HG03378 (cell line): ENCODE results near the gene VIL1.

ENCODE experiments used
- ATAC-seq: cut with Tn5 transposase; IDR thresholded peaks from one replicate; pipeline ENCODE4 v1.9.1; 2021; ENCODE audit warnings: mild to moderate bottlenecking, moderate library complexity; ENCODE audit not compliant: unreplicated experiment

VIL1 gene

DNA sequence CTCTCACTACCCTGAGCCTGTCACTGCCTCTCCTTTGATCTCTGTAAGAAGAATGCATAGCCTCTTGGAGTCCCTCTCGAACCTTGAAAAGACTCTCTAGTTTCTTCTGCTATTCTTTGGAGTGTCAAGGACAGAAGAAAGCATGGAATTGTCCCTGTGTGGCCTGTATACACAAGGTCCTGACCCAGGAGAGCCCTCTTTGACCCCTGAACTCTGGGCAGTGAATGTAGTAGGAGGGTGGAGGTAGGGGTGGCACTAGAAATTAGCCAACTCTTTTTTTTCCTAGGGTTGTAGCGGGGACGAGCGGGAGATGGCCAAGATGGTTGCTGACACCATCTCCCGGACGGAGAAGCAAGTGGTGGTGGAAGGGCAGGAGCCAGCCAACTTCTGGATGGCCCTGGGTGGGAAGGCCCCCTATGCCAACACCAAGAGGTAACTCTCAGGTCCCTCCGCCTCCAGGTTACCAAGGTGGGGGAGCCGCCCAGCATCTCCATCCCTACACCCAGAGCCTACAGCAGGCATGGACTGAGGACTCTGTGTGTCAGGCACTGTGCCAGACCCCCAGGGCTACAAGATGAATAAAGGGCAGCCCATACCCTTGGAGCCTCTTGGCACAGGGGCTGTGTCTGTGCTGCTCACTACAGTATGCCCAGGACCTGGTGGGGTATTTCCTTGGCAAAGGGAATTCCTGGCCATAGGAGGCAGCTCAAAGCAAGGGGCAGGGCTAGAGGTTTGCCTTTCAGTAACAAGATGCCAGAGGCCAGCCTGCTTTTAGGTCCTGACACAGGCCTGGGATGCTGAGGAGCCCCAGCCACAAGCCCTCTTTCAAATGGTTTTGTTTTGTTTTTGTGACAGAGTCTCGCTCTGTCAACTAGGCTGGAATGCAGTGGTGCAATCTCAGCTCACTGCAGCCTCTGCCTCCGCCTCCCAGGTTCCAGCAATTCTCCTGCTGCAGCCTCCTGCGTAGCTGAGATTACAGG, 16.4 kb downstream of the VIL1 start:
- no peak for ATAC-seq

DNA sequence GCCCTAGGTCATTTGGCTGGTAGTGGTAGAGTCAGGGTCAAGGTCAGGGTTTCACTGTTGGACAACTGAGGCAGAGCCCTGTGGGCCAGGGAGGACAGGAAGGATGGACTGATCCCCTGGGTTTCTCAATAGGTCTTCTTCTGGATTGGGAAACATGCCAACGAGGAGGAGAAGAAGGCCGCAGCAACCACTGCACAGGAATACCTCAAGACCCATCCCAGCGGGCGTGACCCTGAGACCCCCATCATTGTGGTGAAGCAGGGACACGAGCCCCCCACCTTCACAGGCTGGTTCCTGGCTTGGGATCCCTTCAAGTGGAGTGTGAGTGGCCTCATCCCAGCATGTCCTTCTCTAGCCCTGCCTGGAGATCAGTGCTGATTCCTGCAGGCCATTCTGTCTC, 18.1 kb downstream of the VIL1 start:
- ATAC-seq = no peak

GRCh38 chr2:218437969-218438368, 19.0 kb downstream of the VIL1 start:
- no peak for ATAC-seq

- no peak for ATAC-seq
These were observed 19.7 kb downstream of the VIL1 start for GRCh38 chr2:218438596-218438995.

DNA sequence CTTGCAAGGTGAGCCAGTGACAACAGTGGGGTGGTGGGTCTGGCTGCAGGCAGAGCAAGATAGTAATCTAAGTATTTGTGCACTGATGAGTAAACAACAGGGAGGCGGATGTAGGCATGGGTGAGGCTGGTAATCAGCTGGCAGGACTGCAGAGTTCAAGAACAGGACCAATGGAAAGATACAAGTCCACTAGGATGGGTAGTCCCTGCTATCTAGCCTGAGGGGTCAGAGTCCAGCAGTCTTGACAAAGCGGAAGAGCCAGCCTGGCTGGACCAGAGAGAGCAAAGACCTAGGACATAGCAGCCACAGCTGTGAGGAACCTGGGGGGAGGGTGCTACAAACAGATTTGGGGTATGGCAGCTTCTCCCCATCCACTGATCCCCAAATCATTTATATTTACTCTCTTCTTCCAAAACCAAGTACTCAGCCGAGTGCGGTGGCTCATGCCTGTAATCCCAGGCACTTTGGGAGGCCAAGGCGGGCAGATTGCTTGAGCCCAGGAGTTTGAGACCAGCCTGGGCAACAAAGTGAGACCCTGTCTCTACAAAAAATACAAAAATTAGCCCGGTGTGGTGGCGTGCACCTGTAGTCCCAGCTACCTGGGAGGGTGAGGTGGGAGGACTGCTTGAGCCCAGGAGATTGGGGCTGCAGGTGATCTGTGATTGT, 25.9 kb downstream of the VIL1 start:
- no peak for ATAC-seq

DNA sequence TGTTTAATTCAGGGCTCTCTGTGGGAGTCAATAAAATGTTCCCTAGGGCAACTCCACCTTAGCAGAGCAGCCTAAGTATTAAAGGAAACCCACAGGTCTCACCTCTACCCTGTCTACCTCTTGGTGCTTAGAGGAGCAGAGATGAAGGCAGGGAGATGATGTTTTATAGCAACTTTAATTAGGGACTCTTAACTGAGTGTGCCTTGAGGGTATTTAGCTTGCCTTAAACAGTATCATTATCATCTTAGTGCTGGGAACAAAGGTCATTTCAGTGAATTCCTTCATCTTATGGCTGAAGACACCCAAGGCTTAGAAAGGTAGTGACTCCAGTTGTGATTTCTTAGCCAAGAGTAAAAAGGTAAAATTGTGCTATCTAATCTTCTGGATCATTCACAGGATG, 26.7 kb downstream of the VIL1 start:
- no peak for ATAC-seq

GRCh38 chr2:218446547-218446946, 27.6 kb downstream of the VIL1 start:
- no peak for ATAC-seq

- ATAC-seq = no peak
These were observed 28.1 kb downstream of the VIL1 start for GRCh38 chr2:218447072-218447471.

DNA sequence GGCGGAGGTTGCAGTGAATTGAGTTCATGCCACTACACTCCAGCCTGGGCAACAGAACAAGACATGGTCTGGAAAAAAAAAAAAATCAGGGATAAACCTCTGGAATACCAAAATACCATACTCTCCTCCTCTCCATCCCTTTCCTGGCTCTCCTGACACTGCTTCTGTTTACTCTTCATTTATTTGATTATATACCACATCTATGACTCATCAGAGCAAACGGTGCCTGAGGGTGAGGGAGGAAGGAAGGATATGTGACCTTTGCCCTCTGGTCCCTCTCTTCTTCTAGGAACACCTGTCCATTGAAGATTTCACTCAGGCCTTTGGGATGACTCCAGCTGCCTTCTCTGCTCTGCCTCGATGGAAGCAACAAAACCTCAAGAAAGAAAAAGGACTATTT, 30.0 kb downstream of the VIL1 start:
- no peak for ATAC-seq

GRCh38 chr2:218452079-218452478, 33.2 kb downstream of the VIL1 start:
- no peak for ATAC-seq

- ATAC-seq = no peak
These were observed 37.9 kb downstream of the VIL1 start for GRCh38 chr2:218456849-218457248.

DNA sequence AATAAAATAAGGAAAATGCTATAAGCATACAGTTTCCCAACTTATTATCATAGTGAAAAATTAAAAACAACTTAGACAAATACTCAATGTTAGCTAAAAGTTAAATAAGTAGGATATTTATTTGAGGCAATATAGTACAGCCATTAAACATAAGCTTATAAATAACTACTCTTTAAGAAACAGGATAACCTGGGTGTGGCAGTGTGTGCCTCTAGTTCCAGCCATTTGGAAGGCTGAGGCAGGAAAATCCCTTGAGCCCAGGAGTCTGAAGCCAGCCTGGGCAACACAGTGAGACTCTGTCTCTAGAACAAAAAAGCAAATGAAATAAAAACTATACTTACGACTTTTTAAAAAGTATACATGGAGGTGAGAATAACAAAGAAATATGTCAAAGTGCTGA, 39.7 kb downstream of the VIL1 start:
- no peak for ATAC-seq

GRCh38 chr2:218465987-218466633, 47.2 kb downstream of the VIL1 start:
- ATAC-seq = no peak

DNA sequence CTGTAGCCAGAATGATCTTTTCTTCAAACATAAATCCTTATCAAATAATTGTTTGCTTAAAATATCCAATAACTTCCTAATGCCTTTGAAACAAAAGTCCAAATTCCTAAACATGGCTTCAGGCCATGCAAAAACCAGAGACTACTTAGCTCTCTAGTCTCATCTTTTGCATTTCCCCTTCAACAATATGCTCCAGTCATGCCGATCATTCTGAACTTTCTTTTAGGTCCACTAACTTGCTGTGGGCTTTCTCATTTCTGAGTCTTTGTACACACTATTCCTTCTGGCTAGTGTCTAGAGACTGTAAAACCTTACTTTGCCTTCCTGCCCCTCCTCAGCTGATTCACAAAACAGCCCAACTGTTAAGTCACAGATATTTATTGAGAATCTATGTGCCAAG, 51.5 kb downstream of the VIL1 start:
- no peak for ATAC-seq

- ATAC-seq = no peak
These were observed 52.1 kb downstream of the VIL1 start for GRCh38 chr2:218471036-218471435.

DNA sequence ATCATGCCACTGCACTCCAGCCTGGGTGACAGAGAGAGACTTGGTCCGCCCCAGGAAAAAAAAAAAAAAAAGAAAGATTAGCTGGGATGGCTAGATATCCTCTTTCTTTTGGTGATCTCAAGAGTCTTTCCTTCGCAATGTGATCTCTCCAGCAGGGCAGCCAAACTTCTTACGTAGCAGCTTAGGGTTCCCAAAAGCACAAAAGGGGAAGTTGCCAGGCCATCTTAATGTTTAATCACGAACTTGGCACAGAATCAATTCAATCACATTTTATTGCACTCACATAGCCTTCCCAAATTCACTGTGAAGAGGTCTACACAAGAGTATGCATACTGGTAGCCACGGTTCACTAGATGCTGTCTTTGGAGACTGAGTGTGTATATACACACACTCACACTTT, 53.1 kb downstream of the VIL1 start:
- ATAC-seq = no peak

GRCh38 chr2:218472988-218473387, 54.1 kb downstream of the VIL1 start:
- no peak for ATAC-seq

- ATAC-seq = no peak
These were observed 55.6 kb downstream of the VIL1 start for GRCh38 chr2:218474527-218474926.

DNA sequence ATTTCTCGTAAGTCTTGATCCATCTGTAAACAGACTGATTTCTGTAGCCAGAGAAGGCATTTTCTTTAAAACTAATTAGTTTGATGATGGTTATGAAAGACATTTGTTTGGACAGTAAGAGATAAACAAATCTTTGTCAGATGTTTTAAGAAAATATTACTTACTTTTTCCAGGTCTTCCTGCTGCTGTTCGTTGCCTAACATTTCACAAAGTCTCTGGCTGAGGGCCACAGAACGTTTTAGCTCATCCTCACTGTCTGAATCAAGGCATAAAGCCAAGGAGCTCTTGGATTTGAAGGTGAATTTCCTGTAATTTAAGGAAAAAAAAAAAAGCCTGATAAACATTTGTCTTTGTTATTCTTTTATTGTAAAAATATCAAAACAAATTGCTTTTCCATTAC, 57.8 kb downstream of the VIL1 start:
- no peak for ATAC-seq

GRCh38 chr2:218477247-218477646, 58.3 kb downstream of the VIL1 start:
- ATAC-seq = no peak

- ATAC-seq = no peak
These were observed 59.6 kb downstream of the VIL1 start for GRCh38 chr2:218478544-218478943.

DNA sequence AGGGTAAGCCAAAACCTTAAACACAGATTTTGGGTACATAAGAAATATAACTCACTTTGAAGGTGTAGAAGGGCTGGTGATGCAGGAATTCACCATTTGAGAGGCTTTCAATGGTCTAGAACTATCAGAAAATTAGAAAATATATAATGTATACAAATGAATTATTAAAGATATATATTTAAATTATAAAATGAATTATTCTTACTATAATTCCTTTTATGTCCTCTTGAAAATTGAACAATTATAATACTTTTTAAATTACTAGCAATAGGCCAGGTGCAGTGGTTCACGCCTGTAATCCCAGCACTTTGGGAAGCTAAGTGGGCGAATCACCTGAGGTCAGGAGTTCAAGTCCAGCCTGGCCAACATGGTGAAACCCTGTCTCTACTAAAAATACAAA, 60.7 kb downstream of the VIL1 start:
- no peak for ATAC-seq
